Measurements from ENCODE around the gene SSTR3.

SSTR3 gene

GRCh38 chr22:37165066-37165465 is 47.2 kb downstream of the SSTR3 start:
- intact Hi-C loops (cut with DNase I): no loop called here
- no peak for DNase-seq

- intact Hi-C loops (cut with DNase I): no loop called here
Measured at GRCh38 chr22:37164505-37164887, 47.8 kb downstream of the SSTR3 start.

GRCh38 chr22:37163575-37164504 is 48.4 kb downstream of the SSTR3 start:
- intact Hi-C loops (cut with DNase I): no loop called here
- DNase-seq: no peak

More at GRCh38 chr22:37164505-37164887, 47.8 kb downstream of the SSTR3 start:
- DNase-seq: no peak

- intact Hi-C loops (cut with DNase I): no loop called here
- no peak for DNase-seq
Measured at GRCh38 chr22:37163096-37163489, 49.2 kb downstream of the SSTR3 start.

GRCh38 chr22:37162221-37163095 is 49.8 kb downstream of the SSTR3 start:
- no peak for DNase-seq
- intact Hi-C loops (cut with DNase I): no loop called here

GRCh38 chr22:37161443-37161842 is 50.8 kb downstream of the SSTR3 start:
- no peak for DNase-seq
- intact Hi-C loops (cut with DNase I): no loop called here

- DNase-seq: no peak
- intact Hi-C loops (cut with DNase I): no loop called here
Measured at GRCh38 chr22:37160027-37160426, 52.2 kb downstream of the SSTR3 start.

GRCh38 chr22:37158963-37159290 is 53.4 kb downstream of the SSTR3 start:
- intact Hi-C loops (cut with DNase I): no loop called here
- DNase-seq: no peak

GRCh38 chr22:37157516-37158285 is 54.6 kb downstream of the SSTR3 start:
- DNase-seq: no peak
- intact Hi-C loops (cut with DNase I): no loop called here

GRCh38 chr22:37156686-37157435 is 55.4 kb downstream of the SSTR3 start:
- intact Hi-C loops (cut with DNase I): no loop called here
- DNase-seq: no peak

- no peak for DNase-seq
- intact Hi-C loops (cut with DNase I): no loop called here
Measured at GRCh38 chr22:37155971-37156370, 56.3 kb downstream of the SSTR3 start.

- DNase-seq: no peak
- intact Hi-C loops (cut with DNase I): no loop called here
Measured at GRCh38 chr22:37154925-37155712, 57.2 kb downstream of the SSTR3 start.

Data from head of caudate nucleus (tissue), 42 donors.